WTC11 (cell line): ENCODE results near the gene NECAB3.

Source experiments
- ATF1 ChIP-seq: sonication (generic); formaldehyde crosslinking; IDR thresholded peaks from 2 replicates; pipeline ENCODE4 v1.8.1; 2023; ENCODE audit warnings: mild to moderate bottlenecking, moderate library complexity, missing genetic modification reagents
- CREB1 ChIP-seq: sonication (generic); formaldehyde crosslinking; IDR thresholded peaks from 2 replicates; pipeline ENCODE4 v1.8.0; 2023; ENCODE audit warnings: mild to moderate bottlenecking, missing genetic modification reagents
- CREM ChIP-seq: sonication (generic); formaldehyde crosslinking; IDR thresholded peaks from 2 replicates; pipeline ENCODE4 v1.8.1; 2022; ENCODE audit warnings: mild to moderate bottlenecking, missing genetic modification reagents, moderate library complexity
- JUN ChIP-seq: sonication (generic); formaldehyde crosslinking; IDR thresholded peaks from 2 replicates; pipeline ENCODE4 v1.8.0; 2023; ENCODE audit warnings: mild to moderate bottlenecking, missing genetic modification reagents
- NFYB ChIP-seq: sonication (generic); formaldehyde crosslinking; conservative IDR thresholded peaks from 2 replicates; pipeline ENCODE4 v1.8.0; 2022; ENCODE audit warnings: low read depth, missing genetic modification reagents
- SP1 ChIP-seq: sonication (generic); formaldehyde crosslinking; conservative IDR thresholded peaks from 2 replicates; pipeline ENCODE4 v1.8.1; 2022; ENCODE audit warnings: missing genetic modification reagents
- TF ChIP-seq, protein P1 (sequence below): sonication (generic); formaldehyde crosslinking; IDR thresholded peaks from 2 replicates; pipeline ENCODE4 v1.8.1; 2022; ENCODE audit warnings: missing genetic modification reagents, borderline replicate concordance
- TF ChIP-seq, protein P2 (sequence below): fragments of 200-600 bp; IDR thresholded peaks from 2 replicates; pipeline ENCODE4 v1.8.0; 2022; ENCODE audit warnings: antibody characterized with exemption
- TF ChIP-seq, protein P3 (sequence below): fragments of 250-450 bp; sonication (Bioruptor Pico); IDR thresholded peaks from 2 replicates; pipeline ENCODE4 v1.9.0; 2021; ENCODE audit warnings: moderate library complexity, mild to moderate bottlenecking, inconsistent platforms, borderline replicate concordance

DNA sequence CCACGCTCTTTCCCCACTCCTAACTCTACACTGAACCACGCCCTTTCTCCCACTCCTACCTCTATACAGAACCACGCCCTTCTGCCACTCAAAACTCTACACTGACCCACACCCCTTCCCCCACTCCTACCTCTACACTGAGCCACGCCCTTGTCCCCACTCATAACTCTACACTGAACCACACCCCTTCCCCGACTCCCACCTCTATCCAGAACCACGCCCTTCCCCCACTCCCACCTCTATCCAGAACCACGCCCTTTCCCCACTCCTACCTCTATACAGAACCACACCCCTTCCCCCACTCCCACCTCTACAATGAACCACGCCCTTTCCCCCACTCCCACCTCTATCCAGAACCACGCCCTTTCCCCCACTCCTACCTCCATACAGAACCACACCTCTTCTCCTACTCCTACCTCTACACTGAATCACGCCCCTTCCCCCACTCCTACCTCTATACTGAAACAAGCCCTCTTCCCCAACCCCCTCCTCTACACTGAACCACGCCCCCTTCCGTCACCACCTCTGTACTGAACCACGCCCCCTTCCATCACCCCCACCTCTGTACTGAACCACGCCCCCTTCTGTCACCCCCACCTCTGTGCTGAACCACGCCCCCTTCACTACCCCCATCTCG lies 35.8 kb upstream of the NECAB3 start:
- TF ChIP-seq, protein P1, sequence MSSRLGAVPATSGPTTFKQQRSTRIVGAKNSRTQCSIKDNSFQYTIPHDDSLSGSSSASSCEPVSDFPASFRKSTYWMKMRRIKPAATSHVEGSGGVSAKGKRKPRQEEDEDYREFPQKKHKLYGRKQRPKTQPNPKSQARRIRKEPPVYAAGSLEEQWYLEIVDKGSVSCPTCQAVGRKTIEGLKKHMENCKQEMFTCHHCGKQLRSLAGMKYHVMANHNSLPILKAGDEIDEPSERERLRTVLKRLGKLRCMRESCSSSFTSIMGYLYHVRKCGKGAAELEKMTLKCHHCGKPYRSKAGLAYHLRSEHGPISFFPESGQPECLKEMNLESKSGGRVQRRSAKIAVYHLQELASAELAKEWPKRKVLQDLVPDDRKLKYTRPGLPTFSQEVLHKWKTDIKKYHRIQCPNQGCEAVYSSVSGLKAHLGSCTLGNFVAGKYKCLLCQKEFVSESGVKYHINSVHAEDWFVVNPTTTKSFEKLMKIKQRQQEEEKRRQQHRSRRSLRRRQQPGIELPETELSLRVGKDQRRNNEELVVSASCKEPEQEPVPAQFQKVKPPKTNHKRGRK: no peak
- TF ChIP-seq, protein P2, sequence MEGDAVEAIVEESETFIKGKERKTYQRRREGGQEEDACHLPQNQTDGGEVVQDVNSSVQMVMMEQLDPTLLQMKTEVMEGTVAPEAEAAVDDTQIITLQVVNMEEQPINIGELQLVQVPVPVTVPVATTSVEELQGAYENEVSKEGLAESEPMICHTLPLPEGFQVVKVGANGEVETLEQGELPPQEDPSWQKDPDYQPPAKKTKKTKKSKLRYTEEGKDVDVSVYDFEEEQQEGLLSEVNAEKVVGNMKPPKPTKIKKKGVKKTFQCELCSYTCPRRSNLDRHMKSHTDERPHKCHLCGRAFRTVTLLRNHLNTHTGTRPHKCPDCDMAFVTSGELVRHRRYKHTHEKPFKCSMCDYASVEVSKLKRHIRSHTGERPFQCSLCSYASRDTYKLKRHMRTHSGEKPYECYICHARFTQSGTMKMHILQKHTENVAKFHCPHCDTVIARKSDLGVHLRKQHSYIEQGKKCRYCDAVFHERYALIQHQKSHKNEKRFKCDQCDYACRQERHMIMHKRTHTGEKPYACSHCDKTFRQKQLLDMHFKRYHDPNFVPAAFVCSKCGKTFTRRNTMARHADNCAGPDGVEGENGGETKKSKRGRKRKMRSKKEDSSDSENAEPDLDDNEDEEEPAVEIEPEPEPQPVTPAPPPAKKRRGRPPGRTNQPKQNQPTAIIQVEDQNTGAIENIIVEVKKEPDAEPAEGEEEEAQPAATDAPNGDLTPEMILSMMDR: no peak
- TF ChIP-seq JUN (CRISPR knock-in tag) (no peak), NFYB (CRISPR knock-in tag) (no peak), ATF1 (CRISPR knock-in tag) (no peak), CREM (CRISPR knock-in tag) (no peak), SP1 (no peak), CREB1 (no peak)
- TF ChIP-seq, protein P3, sequence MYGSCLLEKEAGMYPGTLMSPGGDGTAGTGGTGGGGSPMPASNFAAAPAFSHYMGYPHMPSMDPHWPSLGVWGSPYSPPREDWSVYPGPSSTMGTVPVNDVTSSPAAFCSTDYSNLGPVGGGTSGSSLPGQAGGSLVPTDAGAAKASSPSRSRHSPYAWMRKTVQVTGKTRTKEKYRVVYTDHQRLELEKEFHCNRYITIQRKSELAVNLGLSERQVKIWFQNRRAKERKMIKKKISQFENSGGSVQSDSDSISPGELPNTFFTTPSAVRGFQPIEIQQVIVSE (CRISPR knock-in tag): no peak
